Measurements from ENCODE around the gene EHD3.

The EHD3 gene

GRCh38 chr2:31233231-31233630 lies 721 bp upstream of the EHD3 start:
- no peak for DNase-seq (ENCODE audit: low read depth)
- no peak overlapping the region for H3K4me3 ChIP-seq (ENCODE audit: low read depth, low read length)

- no peak for DNase-seq (ENCODE audit: low read depth)
- peak overlapping the region; percentile 77 for H3K4me3 ChIP-seq (ENCODE audit: low read depth, low read length)
These were observed 941 bp downstream of the EHD3 start for GRCh38 chr2:31234683-31235503.

- DNase-seq (ENCODE audit: low read depth): peak; percentile 73
- H3K4me3 ChIP-seq (ENCODE audit: low read depth, low read length): peak overlapping the region; percentile 77
These were observed 1.6 kb downstream of the EHD3 start for GRCh38 chr2:31235504-31235902.

- no peak overlapping the region for H3K4me3 ChIP-seq (ENCODE audit: low read depth, low read length)
- no peak for DNase-seq (ENCODE audit: low read depth)
These were observed 2.7 kb downstream of the EHD3 start for GRCh38 chr2:31236433-31237205.

- no peak for DNase-seq (ENCODE audit: low read depth)
- no peak overlapping the region for H3K4me3 ChIP-seq (ENCODE audit: low read depth, low read length)
These were observed 3.5 kb downstream of the EHD3 start for GRCh38 chr2:31237348-31238017.

GRCh38 chr2:31238126-31238905 lies 4.4 kb downstream of the EHD3 start:
- H3K4me3 ChIP-seq (ENCODE audit: low read depth, low read length): no peak overlapping the region
- no peak for DNase-seq (ENCODE audit: low read depth)

- no peak overlapping the region for H3K4me3 ChIP-seq (ENCODE audit: low read depth, low read length)
These were observed 5.1 kb downstream of the EHD3 start for GRCh38 chr2:31238906-31239592.

GRCh38 chr2:31239593-31240177 lies 5.7 kb downstream of the EHD3 start:
- H3K4me3 ChIP-seq (ENCODE audit: low read depth, low read length): no peak overlapping the region
- no peak for DNase-seq (ENCODE audit: low read depth)

More at GRCh38 chr2:31238906-31239592, 5.1 kb downstream of the EHD3 start:
- no peak for DNase-seq (ENCODE audit: low read depth)

GRCh38 chr2:31240381-31241365 lies 6.7 kb downstream of the EHD3 start:
- H3K4me3 ChIP-seq (ENCODE audit: low read depth, low read length): no peak overlapping the region

GRCh38 chr2:31241625-31242270 lies 7.8 kb downstream of the EHD3 start:
- no peak overlapping the region for H3K4me3 ChIP-seq (ENCODE audit: low read depth, low read length)
- no peak for DNase-seq (ENCODE audit: low read depth)

More at GRCh38 chr2:31240381-31241365, 6.7 kb downstream of the EHD3 start:
- DNase-seq (ENCODE audit: low read depth): peak; percentile 23

GRCh38 chr2:31243053-31243452 lies 9.1 kb downstream of the EHD3 start:
- DNase-seq (ENCODE audit: low read depth): no peak
- H3K4me3 ChIP-seq (ENCODE audit: low read depth, low read length): no peak overlapping the region

- no peak overlapping the region for H3K4me3 ChIP-seq (ENCODE audit: low read depth, low read length)
- no peak for DNase-seq (ENCODE audit: low read depth)
These were observed 10.1 kb downstream of the EHD3 start for GRCh38 chr2:31244101-31244500.

GRCh38 chr2:31246184-31246852 lies 12.4 kb downstream of the EHD3 start:
- no peak overlapping the region for H3K4me3 ChIP-seq (ENCODE audit: low read depth, low read length)
- DNase-seq (ENCODE audit: low read depth): no peak

GRCh38 chr2:31247711-31248110 lies 13.8 kb downstream of the EHD3 start:
- no peak for DNase-seq (ENCODE audit: low read depth)
- no peak overlapping the region for H3K4me3 ChIP-seq (ENCODE audit: low read depth, low read length)

- no peak for DNase-seq (ENCODE audit: low read depth)
- H3K4me3 ChIP-seq (ENCODE audit: low read depth, low read length): no peak overlapping the region
These were observed 14.2 kb downstream of the EHD3 start for GRCh38 chr2:31248139-31248538.

GRCh38 chr2:31249009-31249690 lies 15.2 kb downstream of the EHD3 start:
- no peak overlapping the region for H3K4me3 ChIP-seq (ENCODE audit: low read depth, low read length)
- no peak for DNase-seq (ENCODE audit: low read depth)
